HG03378 (cell line): ENCODE results near the gene FAM209B.
"Not testable (repeated sequence)": the region's sequence is repeated elsewhere in the genome, so short reads cannot be mapped to it uniquely, and the experiment has no call there.

Experiments
- ATAC-seq: cut with Tn5 transposase; IDR thresholded peaks from one replicate; pipeline ENCODE4 v1.9.1; 2021; ENCODE audit warnings: mild to moderate bottlenecking, moderate library complexity; ENCODE audit not compliant: unreplicated experiment

Gene FAM209B

GRCh38 chr20:56537997-56538396 is 5.0 kb downstream of the FAM209B start:
- no peak for ATAC-seq

DNA sequence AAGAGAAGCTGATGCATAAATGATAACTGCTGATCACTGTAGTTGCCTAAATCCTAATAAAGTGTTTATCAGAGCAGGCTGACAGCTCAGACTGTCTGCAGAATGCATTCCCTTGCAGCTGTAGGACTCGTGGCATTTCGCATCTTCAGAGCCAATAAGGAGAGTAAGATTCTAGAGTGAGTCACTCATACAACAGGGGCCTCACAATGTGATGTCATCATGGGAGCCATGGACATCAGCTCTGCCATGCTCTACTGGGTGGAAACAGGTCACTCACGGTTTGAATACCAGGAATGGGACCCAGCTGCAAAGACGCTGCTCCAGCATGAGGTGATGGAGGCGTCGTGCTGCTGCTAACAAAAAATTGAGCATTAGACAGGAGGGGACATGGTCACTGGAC is 7.4 kb downstream of the FAM209B start:
- ATAC-seq, result no peak

DNA sequence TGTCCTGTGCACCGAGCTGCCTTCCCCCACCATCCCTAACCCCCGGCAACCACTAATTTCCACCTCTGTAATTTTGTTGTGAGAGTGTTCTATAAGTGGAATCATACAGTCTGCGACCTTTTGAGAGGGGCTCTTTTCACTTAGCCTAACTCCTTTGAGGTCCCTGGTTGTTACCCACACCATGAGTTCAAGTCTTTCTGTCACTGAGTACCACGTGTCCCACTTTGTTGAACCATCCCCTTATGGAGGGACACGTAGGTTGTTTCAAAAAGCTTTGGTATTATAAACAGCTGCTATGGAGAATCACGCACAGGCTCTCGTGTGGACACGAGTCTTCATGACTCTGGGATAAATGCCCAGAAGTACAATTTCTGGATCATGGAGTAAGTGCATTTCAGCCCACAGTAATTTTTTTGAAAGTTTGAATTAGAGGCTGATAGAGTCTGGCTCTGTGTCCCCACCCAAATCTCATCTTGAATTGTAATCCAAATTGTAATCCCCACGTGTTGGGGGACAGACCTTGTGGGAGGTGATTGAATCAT is 9.5 kb downstream of the FAM209B start:
- ATAC-seq, result no peak

DNA sequence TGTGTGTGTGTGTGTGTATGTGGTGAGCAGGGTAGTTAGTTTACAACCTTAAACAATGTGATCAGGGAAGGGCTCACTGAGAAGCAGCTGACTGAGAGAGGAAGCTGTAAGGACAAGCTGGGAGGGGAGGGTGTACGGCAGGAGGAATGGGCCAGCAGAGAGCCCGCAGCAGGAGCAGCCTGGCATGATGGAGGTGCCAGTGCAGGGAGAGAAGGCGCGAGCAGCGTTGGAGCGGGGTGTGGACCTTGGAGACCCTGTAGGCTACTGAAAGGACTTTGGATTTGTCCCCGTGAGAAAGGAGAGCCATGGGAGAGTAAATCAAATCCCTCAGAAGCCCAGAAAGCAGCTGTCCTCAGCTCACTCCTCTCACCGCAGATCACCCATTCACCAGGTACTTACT is 18.5 kb downstream of the FAM209B start:
- no peak for ATAC-seq

GRCh38 chr20:56552911-56553629 is 20.0 kb downstream of the FAM209B start:
- no peak for ATAC-seq

GRCh38 chr20:56554869-56555268 is 21.8 kb downstream of the FAM209B start:
- ATAC-seq, result peak; percentile 96

DNA sequence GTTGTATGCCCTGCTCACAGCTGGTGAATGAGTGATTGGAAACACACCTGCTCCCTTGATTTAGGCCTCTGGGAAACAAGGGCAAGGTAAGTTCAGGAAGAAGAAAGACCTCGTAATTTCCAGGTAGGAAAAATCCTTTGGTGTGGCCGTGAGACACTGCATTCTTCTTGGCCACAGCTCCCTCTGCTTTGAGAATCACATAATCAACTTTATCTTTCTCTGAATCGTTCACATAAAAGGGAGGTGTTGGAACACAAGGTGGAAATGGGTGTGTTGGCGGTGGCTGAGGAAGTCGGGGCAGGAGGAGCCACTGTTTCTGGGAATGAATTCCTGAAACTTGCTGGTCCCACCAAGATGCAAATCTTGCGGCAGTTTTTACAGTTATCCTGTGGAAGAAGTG is 25.9 kb downstream of the FAM209B start:
- no peak for ATAC-seq

DNA sequence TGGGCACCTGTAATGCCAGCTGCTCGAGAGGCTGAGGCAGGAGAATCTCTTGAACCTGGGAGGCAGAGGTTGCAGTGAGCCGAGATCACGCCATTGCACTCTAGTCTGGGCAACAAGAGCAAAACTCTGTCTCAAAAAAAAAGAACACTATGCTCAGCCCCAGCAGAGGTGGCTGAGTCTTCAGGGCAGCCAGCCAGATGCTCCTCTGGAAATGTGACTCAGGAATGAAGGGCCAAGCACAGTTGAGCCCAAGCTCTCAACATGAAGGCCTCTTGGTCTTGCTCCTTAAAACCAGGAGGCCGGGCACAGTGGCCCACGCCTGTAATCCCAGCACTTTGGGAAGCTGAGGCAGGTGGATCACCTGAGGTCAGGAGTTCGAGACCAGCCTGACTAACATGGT is 31.5 kb downstream of the FAM209B start:
- not testable (repeated sequence) for ATAC-seq

- ATAC-seq, result no peak
These were observed 32.5 kb downstream of the FAM209B start for GRCh38 chr20:56565511-56565910.

- ATAC-seq, result no peak
These were observed 33.6 kb downstream of the FAM209B start for GRCh38 chr20:56566621-56567020.

GRCh38 chr20:56570832-56571231 is 37.8 kb downstream of the FAM209B start:
- no peak for ATAC-seq

DNA sequence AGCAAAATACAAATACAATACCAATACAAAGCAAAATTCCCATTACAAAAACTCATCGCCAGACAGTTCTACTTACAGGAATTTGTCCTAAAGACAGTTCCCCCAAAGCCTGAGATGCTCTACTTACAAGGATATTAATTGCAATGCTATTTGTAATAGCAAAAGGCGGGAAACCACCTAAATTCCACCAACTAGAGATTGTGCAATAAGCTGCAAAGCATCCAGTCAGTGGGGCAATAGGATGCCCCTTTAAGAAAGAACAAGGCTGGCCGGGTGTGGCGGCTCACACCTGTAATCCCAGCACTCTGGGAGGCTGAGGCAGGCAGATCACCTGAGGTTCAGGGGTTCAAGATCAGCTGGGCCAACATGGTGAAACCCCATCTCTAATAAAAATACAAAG is 39.1 kb downstream of the FAM209B start:
- no peak for ATAC-seq

- no peak for ATAC-seq
These were observed 40.9 kb downstream of the FAM209B start for GRCh38 chr20:56573986-56574385.

- no peak for ATAC-seq
These were observed 41.6 kb downstream of the FAM209B start for GRCh38 chr20:56574531-56575142.

- ATAC-seq, result no peak
These were observed 42.1 kb downstream of the FAM209B start for GRCh38 chr20:56575157-56575556.

- no peak for ATAC-seq
These were observed 42.9 kb downstream of the FAM209B start for GRCh38 chr20:56575961-56576360.

DNA sequence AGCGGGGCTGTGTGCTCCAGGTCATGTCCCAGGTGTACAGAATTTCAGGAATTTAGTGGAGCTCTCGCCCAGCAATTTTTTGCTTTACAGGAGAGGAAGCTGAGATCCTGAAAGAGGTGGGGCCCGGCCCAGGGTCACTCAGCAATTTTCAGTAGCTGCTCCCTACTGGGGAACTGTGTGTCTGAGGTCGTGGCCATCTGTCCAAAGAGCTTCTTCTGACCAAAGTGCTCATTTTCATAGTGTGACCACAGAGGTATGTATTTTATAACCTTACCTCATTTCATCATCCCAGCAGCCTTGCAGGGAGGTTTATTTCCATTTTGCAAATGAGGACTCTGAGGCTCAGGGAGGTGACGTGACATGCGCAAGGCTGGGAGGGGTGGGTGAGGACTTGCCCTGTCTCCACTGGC is 46.3 kb downstream of the FAM209B start:
- no peak for ATAC-seq

DNA sequence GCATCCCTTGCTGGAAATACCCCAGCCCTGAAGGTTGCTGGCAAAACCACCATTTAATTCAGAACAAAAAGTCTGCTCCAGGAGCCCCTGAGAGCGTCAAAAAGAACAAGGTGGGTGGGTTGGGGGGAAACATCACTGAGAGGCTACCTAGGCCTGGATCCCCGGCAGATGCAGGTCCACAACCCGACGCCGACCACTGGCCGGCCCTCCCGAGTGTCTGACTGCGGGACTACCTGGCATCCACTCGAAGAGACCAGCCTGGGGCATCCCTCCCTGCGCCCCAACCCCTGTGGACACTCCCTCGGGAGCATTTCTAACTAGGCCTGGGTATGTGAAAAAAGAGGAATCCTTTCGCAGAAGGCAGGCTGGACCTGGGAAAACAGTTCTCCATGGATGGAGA is 47.2 kb downstream of the FAM209B start:
- no peak for ATAC-seq

DNA sequence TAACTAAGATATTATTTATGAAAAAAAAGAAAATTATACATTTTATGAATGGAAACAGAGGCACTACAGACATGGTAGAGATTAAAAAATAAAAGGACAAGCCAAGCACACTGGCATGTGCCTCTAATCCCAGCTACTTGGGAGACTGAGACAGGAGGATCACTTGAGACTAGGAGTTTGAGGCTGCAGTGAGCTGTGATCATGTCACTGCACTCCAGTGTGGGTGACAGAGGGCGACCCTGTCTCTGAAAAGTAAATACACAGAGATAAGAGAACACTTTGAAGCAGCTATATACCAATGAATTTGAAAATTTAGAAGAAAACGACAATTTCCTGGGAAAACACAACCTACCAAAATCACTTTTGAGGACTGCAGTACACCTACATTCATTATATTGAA is 48.7 kb downstream of the FAM209B start:
- no peak for ATAC-seq

GRCh38 chr20:56582542-56582941 is 49.5 kb downstream of the FAM209B start:
- no peak for ATAC-seq

DNA sequence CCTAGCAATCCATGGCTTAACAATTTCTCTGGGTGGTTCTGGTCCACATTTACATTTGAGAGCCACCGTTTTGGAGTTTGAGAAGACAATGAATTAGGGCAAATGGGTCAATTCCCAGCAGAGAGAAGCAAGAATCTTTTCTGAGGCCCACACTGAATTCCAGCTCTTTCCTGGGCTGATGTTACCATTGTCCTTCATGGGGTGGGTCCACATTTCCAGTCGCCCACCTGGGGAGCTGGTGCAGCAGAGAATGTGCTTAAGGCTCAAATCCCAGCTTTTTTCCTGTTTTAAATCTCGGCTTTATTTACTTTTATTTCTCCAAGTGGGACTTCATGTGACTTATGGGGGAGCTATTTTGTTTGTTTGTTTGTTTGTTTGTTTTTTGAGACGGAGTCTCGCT is 51.9 kb downstream of the FAM209B start:
- no peak for ATAC-seq
